DND-41 (cell line): ENCODE measurements around the gene OTULINL.

ENCODE experiments used
- ATAC-seq: fragments of 200-7000 bp; cut with Tn5 transposase; 3 replicates; pipeline ENCODE4 v1.9.1; 2021; ENCODE audit warnings: low read depth; ENCODE audit not compliant: insufficient read depth
- DNase-seq: peaks from one replicate; pipeline ENCODE4 v3.0.0-alpha.2; 2020
- H2AFZ ChIP-seq: 2 replicates; pipeline ENCODE4 v1.6.0; 2012; ENCODE audit warnings: low read depth, low read length
- H3K27ac ChIP-seq: 2 replicates; pipeline ENCODE4 v1.5.1; 2012; ENCODE audit warnings: low read length, inconsistent platforms
- H3K27me3 ChIP-seq: fragments of 200-600 bp; sonication (generic); 2 replicates; pipeline ENCODE4 v1.6.0; 2012; ENCODE audit warnings: low read length, mild to moderate bottlenecking, inconsistent platforms; ENCODE audit not compliant: insufficient read depth, poor library complexity
- H3K36me3 ChIP-seq: 2 replicates; pipeline ENCODE4 v1.5.1; 2012; ENCODE audit warnings: low read length, inconsistent platforms; ENCODE audit not compliant: insufficient read depth
- H3K4me1 ChIP-seq: 2 replicates; pipeline ENCODE4 v1.5.1; 2012; ENCODE audit warnings: mild to moderate bottlenecking, low read length; ENCODE audit not compliant: insufficient read depth
- H3K4me2 ChIP-seq: 2 replicates; pipeline ENCODE4 v1.6.0; 2012; ENCODE audit warnings: mild to moderate bottlenecking, moderate library complexity, low read length, inconsistent platforms; ENCODE audit not compliant: insufficient read depth
- H3K4me3 ChIP-seq, 2 experiments: fragments of 200-600 bp in 1 of 2; shearing (Covaris generic) in 1 of 2; 2 replicates each; pipeline ENCODE4 v1.5.1; 2012 to 2016; ENCODE audit warnings: inconsistent platforms in 2 of 2, low read length in 2 of 2, mild to moderate bottlenecking in 2 of 2, low read depth in 1 of 2, moderate library complexity in 1 of 2
- H3K79me2 ChIP-seq: 2 replicates; pipeline ENCODE4 v1.6.0; 2012; ENCODE audit warnings: low read length, inconsistent platforms; ENCODE audit not compliant: insufficient read depth
- H3K9ac ChIP-seq: 2 replicates; pipeline ENCODE4 v1.6.0; 2012; ENCODE audit warnings: low read depth, mild to moderate bottlenecking, inconsistent platforms, low read length, moderate library complexity
- H3K9me3 ChIP-seq: 2 replicates; pipeline ENCODE4 v1.5.1; 2012; ENCODE audit warnings: low read length, moderate library complexity, mild to moderate bottlenecking, inconsistent platforms; ENCODE audit not compliant: insufficient read depth, severe bottlenecking
- H4K20me1 ChIP-seq: 2 replicates; pipeline ENCODE4 v1.6.0; 2012; ENCODE audit warnings: low read length; ENCODE audit not compliant: insufficient read depth
- CTCF ChIP-seq: IDR thresholded peaks from 2 replicates; pipeline ENCODE4 v1.5.1; 2012; ENCODE audit warnings: borderline replicate concordance, low read length, moderate library complexity, mild to moderate bottlenecking; ENCODE audit not compliant: poor library complexity, severe bottlenecking; ENCODE audit errors: extremely low read depth
- EZH2 ChIP-seq: IDR thresholded peaks from 3 replicates; pipeline ENCODE4 v1.6.1; 2012; ENCODE audit warnings: borderline replicate concordance, low read depth, mild to moderate bottlenecking, moderate library complexity, low read length, inconsistent platforms; ENCODE audit not compliant: severe bottlenecking

The OTULINL gene

GRCh38 chr5:14582797-14583137 lies 1.2 kb downstream of the OTULINL start:
- no peak overlapping the region for H3K4me3 ChIP-seq
- ATAC-seq: no peak
- no peak for TF ChIP-seq EZH2
- TF ChIP-seq CTCF: no peak

GRCh38 chr5:14584848-14585247 lies 3.3 kb downstream of the OTULINL start:
- TF ChIP-seq EZH2: no peak
- no peak overlapping the region for H3K4me3 ChIP-seq
- H2AFZ ChIP-seq: no peak overlapping the region
- no peaks in the 10 kb centered on the region for H4K20me1 ChIP-seq
- H3K79me2 ChIP-seq: no peaks in the 10 kb centered on the region
- H3K4me2 ChIP-seq: no peak overlapping the region
- peaks cover 12% of the 10 kb centered on the region; the same call in 1 of the 2 replicates for H3K4me1 ChIP-seq
- no peak overlapping the region for H3K27ac ChIP-seq
- peaks cover 48% of the 10 kb centered on the region for H3K27me3 ChIP-seq
- H3K36me3 ChIP-seq: no peaks in the 10 kb centered on the region
- no peak overlapping the region for H3K9ac ChIP-seq
- H3K9me3 ChIP-seq: no peaks in the 10 kb centered on the region
- ATAC-seq: no peak
- no peak for DNase-seq

More at GRCh38 chr5:14582797-14583137, 1.2 kb downstream of the OTULINL start:
- no peaks in the 10 kb centered on the region for H4K20me1 ChIP-seq
- no peak overlapping the region for H3K4me2 ChIP-seq
- DNase-seq: no peak
- H3K36me3 ChIP-seq: no peaks in the 10 kb centered on the region
- H3K27ac ChIP-seq: no peak overlapping the region
- H3K9ac ChIP-seq: no peak overlapping the region
- peaks cover 12% of the 10 kb centered on the region; the same call in 1 of the 2 replicates for H3K4me1 ChIP-seq
- H3K27me3 ChIP-seq: peaks cover 51% of the 10 kb centered on the region
- no peak overlapping the region for H2AFZ ChIP-seq
- no peaks in the 10 kb centered on the region for H3K9me3 ChIP-seq
- H3K79me2 ChIP-seq: no peaks in the 10 kb centered on the region

GRCh38 chr5:14587150-14587549 lies 5.6 kb downstream of the OTULINL start:
- Histone ChIP-seq H3K79me2 (no peaks in the 10 kb centered on the region), H3K27ac (no peak overlapping the region), H4K20me1 (no peaks in the 10 kb centered on the region), H3K4me1 (0 out of 2 replicates have a peak, but pooled peaks cover 2% of the 10 kb centered on the region), H3K36me3 (no peaks in the 10 kb centered on the region), H3K9me3 (no peaks in the 10 kb centered on the region), H3K9ac (no peak overlapping the region), H3K4me3 (no peak overlapping the region), H3K4me2 (no peak overlapping the region), H2AFZ (no peak overlapping the region), H3K27me3 (peaks cover 28% of the 10 kb centered on the region)
- no peak for DNase-seq
- ATAC-seq: no peak
- no peak for TF ChIP-seq CTCF
- TF ChIP-seq EZH2: no peak

GRCh38 chr5:14588145-14588544 lies 6.6 kb downstream of the OTULINL start:
- no peak for DNase-seq
- no peak overlapping the region for H2AFZ ChIP-seq

More at GRCh38 chr5:14588145-14588544, 6.6 kb downstream of the OTULINL start:
- no peak for ATAC-seq
- H3K9ac ChIP-seq: no peak overlapping the region
- peaks cover 18% of the 10 kb centered on the region for H3K27me3 ChIP-seq
- no peaks in the 10 kb centered on the region for H3K4me1 ChIP-seq
- H3K36me3 ChIP-seq: no peaks in the 10 kb centered on the region
- no peak for TF ChIP-seq EZH2
- TF ChIP-seq CTCF: no peak
- H3K9me3 ChIP-seq: no peaks in the 10 kb centered on the region
- H3K4me3 ChIP-seq: no peak overlapping the region
- no peaks in the 10 kb centered on the region for H3K79me2 ChIP-seq
- H3K4me2 ChIP-seq: no peak overlapping the region
- no peaks in the 10 kb centered on the region for H4K20me1 ChIP-seq
- no peak overlapping the region for H3K27ac ChIP-seq
